Left lung (tissue), 14 donors: ENCODE data around the gene RAF1. TPM values are rescaled to one million over a fixed set of nuclear protein-coding genes. Genes with fewer than 3 reads are reported as not detected.

Experiments used
- ATAC-seq: fragments of 200-7000 bp; cut with Tn5 transposase; one replicate; pipeline ENCODE4 v1.9.1; 2020; ENCODE audit warnings: moderate library complexity
- DNase-seq, 4 donors: peaks; one replicate each; pipeline ENCODE4 v3.0.0-alpha.2; 2013 to 2020
- H3K27ac ChIP-seq, 2 donors: fragments of 200-600 bp; sonication (generic) in 1 of 2; one replicate each; pipeline versions ENCODE4 v1.5.0 to v1.8.0; 2020 to 2021
- H3K27me3 ChIP-seq, 2 donors: fragments of 200-600 bp; sonication (generic) in 1 of 2; one replicate each; pipeline versions ENCODE4 v1.5.0 to v1.8.0; 2020 to 2021
- H3K36me3 ChIP-seq, 2 donors: fragments of 200-600 bp; sonication (generic) in 1 of 2; one replicate each; pipeline versions ENCODE4 v1.5.0 to v1.8.0; 2020 to 2021
- H3K4me1 ChIP-seq, 2 donors: fragments of 200-600 bp; one replicate each; pipeline ENCODE4 v1.8.0; 2021
- H3K4me3 ChIP-seq, 2 donors: fragments of 200-600 bp; sonication (generic) in 1 of 2; one replicate each; pipeline versions ENCODE4 v1.5.0 to v1.8.0; 2020 to 2021; ENCODE audit warnings: mild to moderate bottlenecking in 1 of 2
- H3K9me3 ChIP-seq, 2 donors: fragments of 200-600 bp; sonication (generic) in 1 of 2; one replicate each; pipeline versions ENCODE4 v1.5.0 to v1.8.0; 2020 to 2021
- intact Hi-C, 2 donors: fragments of 100-400 bp; cut with DNase I; formaldehyde crosslinking; loops; one replicate each; pipeline versions ENCODE4 v1.11.2 to v1.14.2; 2022
- long read RNA-seq, 12 donors: library from polyadenylated mRNA in 2 of 12; unstranded in 2 of 12; transcript quantifications; one replicate each; pipeline ENCODE4 v2.0.0 and lab custom pipeline, GENCODE V29; 2019 to 2026
- polyA plus RNA-seq, 6 donors: library from polyadenylated mRNA; unstranded; fragments of 120-200 nt; gene quantifications; one replicate each; pipeline ENCODE4 v1.2.1, GENCODE V29; 2013; ENCODE audit not compliant: insufficient read length in 6 of 6
- total RNA-seq, 2 donors: library from RNA; stranded (reverse); fragmentation: NEBNext Ultra II Directional; extraction: Animal tissue kit (Norgen Biotek cat#: 25700); gene quantifications; one replicate each; pipeline ENCODE4 v1.2.1, GENCODE V29; 2021
- TF ChIP-seq, protein P1 (sequence below), 2 donors: fragments of 200-600 bp; sonication (generic) in 1 of 2; IDR thresholded peaks; one replicate each; pipeline versions ENCODE4 v1.5.0 to v1.8.0; 2021; ENCODE audit warnings: antibody characterized with exemption in 2 of 2
- donor health status: DM: no; HTN: yes; CAD: no.
- donor health status: DM: no; HTN: no; CAD: no.

RAF1 gene
- total RNA-seq (10 to 100 TPM; 75.8 to 89.9 TPM), polyA plus RNA-seq (100 to 1,000 TPM; 125 to 147 (median 130) TPM)
- long read RNA-seq, donor 1, partial matches to known transcripts: 27 of 37 reads
- long read RNA-seq, donor 1, other reads (novel, unspliced or antisense): 0 of 37 reads
- long read RNA-seq, donor 2, partial matches to known transcripts: 21 of 31 reads
- long read RNA-seq, donor 2, other reads (novel, unspliced or antisense): 0 of 31 reads
- long read RNA-seq, donor 3, transcript RAF1-201 (17 exons, 3,300 nt): major isoform, 15 of 25 reads
- long read RNA-seq, donor 3, partial matches to known transcripts: 8 of 25 reads
- long read RNA-seq, donor 3, other reads (novel, unspliced or antisense): 0 of 25 reads
- long read RNA-seq, donor 4, partial matches to known transcripts: 2 of 7 reads
- long read RNA-seq, donor 4, other reads (novel, unspliced or antisense): 2 of 7 reads
- long read RNA-seq, donor 5, transcript RAF1-201 (17 exons, 3,300 nt): major isoform, 7 of 20 reads
- long read RNA-seq, donor 5, partial matches to known transcripts: 13 of 20 reads
- long read RNA-seq, donor 5, other reads (novel, unspliced or antisense): 0 of 20 reads
- long read RNA-seq, donor 6, partial matches to known transcripts: 5 of 10 reads
- long read RNA-seq, donor 6, other reads (novel, unspliced or antisense): 0 of 10 reads
- long read RNA-seq, donor 7, partial matches to known transcripts: 0 of 6 reads
- long read RNA-seq, donor 7, other reads (novel, unspliced or antisense): 0 of 6 reads
- long read RNA-seq, donor 8, transcript RAF1-201 (17 exons, 3,300 nt): major isoform, 6 of 41 reads
- long read RNA-seq, donor 8, partial matches to known transcripts: 34 of 41 reads
- long read RNA-seq, donor 8, other reads (novel, unspliced or antisense): 0 of 41 reads
- long read RNA-seq, donor 9: 0 reads
- long read RNA-seq, donor 10, transcript RAF1-201 (17 exons, 3,300 nt): major isoform, 5 of 6 reads
- long read RNA-seq, donor 10, partial matches to known transcripts: 0 of 6 reads
- long read RNA-seq, donor 10, other reads (novel, unspliced or antisense): 1 of 6 reads
- long read RNA-seq, donor 11, transcript RAF1-201 (17 exons, 3,300 nt): major isoform, 10 of 38 reads
- long read RNA-seq, donor 11, partial matches to known transcripts: 27 of 38 reads
- long read RNA-seq, donor 11, other reads (novel, unspliced or antisense): 0 of 38 reads
- long read RNA-seq, donor 12, transcript RAF1-201 (17 exons, 3,300 nt): major isoform, 7 of 13 reads
- long read RNA-seq, donor 12, partial matches to known transcripts: 6 of 13 reads
- long read RNA-seq, donor 12, other reads (novel, unspliced or antisense): 0 of 13 reads

DNA sequence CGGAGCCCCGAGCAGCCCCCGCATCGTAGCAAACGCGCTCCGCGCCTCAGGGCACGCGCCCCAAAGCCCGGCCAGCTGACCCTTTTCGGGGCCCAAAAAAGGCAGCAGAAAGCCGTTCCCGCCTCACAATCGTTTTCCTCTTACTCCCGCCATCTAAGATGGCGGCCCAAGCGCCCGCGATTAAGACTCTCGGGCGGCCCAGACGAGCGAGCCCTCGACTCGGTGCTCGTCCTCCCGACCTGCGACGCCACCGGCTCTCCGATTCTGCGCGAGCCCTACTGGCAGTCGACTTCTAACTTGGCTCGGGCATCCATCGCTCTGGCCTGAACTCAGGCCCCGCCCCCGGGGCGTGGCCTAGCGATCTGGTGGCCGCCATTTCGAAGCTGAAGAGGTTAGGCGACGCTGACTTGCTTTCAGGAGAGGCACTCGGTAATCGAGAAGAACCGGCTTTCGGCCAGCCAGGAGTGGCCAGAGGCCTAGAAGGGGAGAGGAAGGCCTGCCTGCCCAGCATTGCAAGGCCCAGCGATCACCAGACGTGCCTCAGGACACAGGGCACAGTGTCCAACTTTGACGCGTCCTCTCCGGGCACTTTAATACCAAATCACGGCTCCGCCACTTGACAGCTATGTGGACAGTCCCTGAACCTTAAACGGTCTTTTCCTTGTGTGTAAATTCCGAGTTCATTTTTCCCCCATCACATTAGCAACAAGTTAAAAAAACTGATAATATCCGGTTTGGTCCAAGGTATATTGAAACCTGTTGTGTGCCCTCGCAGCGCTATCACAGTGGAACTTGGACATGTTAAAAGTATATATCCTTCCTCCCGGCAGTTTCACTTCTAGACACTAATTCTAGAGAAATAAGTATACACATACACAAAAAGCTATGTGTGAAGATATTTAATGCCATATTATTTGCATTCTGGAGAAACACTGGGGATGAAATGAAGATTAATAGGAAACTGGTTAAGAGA is at the start of gene RAF1:
TSS of gene RAF1 (minus strand) at position 182 of the 973 bp plus-strand sequence. CDS start 45,396 bp downstream, outside the sequence.
- DNase-seq: peak; percentile 99 to 100 (median 100)
- TF ChIP-seq, protein P1, sequence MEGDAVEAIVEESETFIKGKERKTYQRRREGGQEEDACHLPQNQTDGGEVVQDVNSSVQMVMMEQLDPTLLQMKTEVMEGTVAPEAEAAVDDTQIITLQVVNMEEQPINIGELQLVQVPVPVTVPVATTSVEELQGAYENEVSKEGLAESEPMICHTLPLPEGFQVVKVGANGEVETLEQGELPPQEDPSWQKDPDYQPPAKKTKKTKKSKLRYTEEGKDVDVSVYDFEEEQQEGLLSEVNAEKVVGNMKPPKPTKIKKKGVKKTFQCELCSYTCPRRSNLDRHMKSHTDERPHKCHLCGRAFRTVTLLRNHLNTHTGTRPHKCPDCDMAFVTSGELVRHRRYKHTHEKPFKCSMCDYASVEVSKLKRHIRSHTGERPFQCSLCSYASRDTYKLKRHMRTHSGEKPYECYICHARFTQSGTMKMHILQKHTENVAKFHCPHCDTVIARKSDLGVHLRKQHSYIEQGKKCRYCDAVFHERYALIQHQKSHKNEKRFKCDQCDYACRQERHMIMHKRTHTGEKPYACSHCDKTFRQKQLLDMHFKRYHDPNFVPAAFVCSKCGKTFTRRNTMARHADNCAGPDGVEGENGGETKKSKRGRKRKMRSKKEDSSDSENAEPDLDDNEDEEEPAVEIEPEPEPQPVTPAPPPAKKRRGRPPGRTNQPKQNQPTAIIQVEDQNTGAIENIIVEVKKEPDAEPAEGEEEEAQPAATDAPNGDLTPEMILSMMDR (IDR thresholded peaks at IDR 0.05): peak in 1 of 2 donors; percentile 15
- intact Hi-C loops: loop anchor here in 1 of 2 donors (5.0 kb wide), 1 partner anchor 97 kb away; no protein-coding TSS in a partner anchor
- ATAC-seq: peak; percentile 97
- Histone ChIP-seq H3K4me3 (peak within 1 kb of the TSS; percentile 71 to 83), H3K9me3 (no peaks in the 10 kb centered on the region), H3K4me1 (peaks cover 15 to 43% of the 10 kb centered on the region in 2 donors), H3K36me3 (no peaks in the 10 kb centered on the region), H3K27me3 (no peaks in the 10 kb centered on the region), H3K27ac (peak within 1 kb of the TSS; percentile 98 to 100)

DNA sequence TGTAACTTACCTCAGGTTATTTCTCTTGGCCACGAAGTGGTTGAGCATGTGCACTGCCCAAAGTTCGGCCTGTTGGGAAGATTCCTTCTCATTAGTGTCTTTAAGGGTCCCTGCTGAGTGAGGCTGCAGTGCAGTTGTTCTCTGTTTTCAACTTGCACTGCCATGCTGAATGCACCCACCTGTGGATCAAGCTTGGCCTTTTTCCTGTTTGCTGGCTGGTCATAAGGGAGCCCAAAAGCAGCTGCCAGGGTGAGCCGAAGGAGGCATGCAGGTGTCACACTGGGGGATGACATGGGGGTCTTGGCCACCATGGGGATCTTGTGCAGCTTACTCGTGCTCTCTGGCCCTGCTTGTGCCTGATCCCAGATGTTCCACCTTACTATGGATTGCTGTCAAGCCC is 46.1 kb upstream of the RAF1 start:
- Histone ChIP-seq H3K27me3 (no peaks in the 10 kb centered on the region), H3K27ac (no peak overlapping the region), H3K4me1 (no peaks in the 10 kb centered on the region), H3K36me3 (no peaks in the 10 kb centered on the region), H3K9me3 (no peaks in the 10 kb centered on the region), H3K4me3 (no peak overlapping the region)
- intact Hi-C loops: no loop called here
- TF ChIP-seq, protein P1 (IDR thresholded peaks at IDR 0.05): no peak
- ATAC-seq (no peak), DNase-seq (no peak)

DNA sequence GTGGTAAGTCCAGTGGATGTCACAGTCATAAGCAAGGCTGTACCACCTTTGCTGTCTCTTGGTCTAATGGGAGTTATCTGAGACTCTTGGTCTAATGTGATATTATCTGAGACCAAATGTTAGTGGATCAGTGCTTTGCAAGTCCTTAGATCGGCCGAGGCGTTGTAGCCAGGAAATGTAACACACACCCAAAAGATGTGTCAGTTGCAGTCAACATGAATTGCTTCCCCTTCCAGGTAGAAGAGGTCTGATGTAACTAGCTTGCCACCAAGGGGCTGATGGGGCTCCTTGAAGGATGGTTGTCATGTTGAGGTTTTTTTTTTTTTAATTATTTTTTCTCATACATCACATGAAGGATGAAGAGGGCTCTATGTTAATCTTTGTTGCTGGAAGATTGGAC is 45.4 kb upstream of the RAF1 start:
- H3K9me3 ChIP-seq: no peaks in the 10 kb centered on the region
- intact Hi-C loops: no loop called here
- no peaks in the 10 kb centered on the region for H3K4me1 ChIP-seq
- H3K27me3 ChIP-seq: no peaks in the 10 kb centered on the region
- DNase-seq (no peak), ATAC-seq (no peak)
- no peak overlapping the region for H3K27ac ChIP-seq
- TF ChIP-seq, protein P1 (IDR thresholded peaks at IDR 0.05): no peak
- H3K36me3 ChIP-seq: no peaks in the 10 kb centered on the region
- no peak overlapping the region for H3K4me3 ChIP-seq

- ATAC-seq (no peak), DNase-seq (no peak)
These were observed 44.8 kb upstream of the RAF1 start for GRCh38 chr3:12708584-12709192.

More at GRCh38 chr3:12708584-12709192, 44.8 kb upstream of the RAF1 start:
- intact Hi-C loops: no loop called here
- no peaks in the 10 kb centered on the region for H3K36me3 ChIP-seq
- no peaks in the 10 kb centered on the region for H3K4me1 ChIP-seq
- no peaks in the 10 kb centered on the region for H3K27me3 ChIP-seq
- H3K27ac ChIP-seq: no peak overlapping the region
- no peak overlapping the region for H3K4me3 ChIP-seq
- TF ChIP-seq, protein P1 (IDR thresholded peaks at IDR 0.05): no peak
- no peaks in the 10 kb centered on the region for H3K9me3 ChIP-seq
